GM19239 (cell line): ENCODE results near the gene PRR20G.

Experiments used
- DNase-seq: peaks from one replicate; pipeline ENCODE4 v3.0.0; 2011; ENCODE audit warnings: low spot score; ENCODE audit not compliant: insufficient read length
- FAIRE-seq: peaks from 2 replicates; lab custom pipeline; 2011; peaks lifted over from hg19 to GRCh38; lab: Jason Lieb, UNC

Gene PRR20G

GRCh38 chr3:127238602-127239001, 49.2 kb downstream of the PRR20G start:
- no peak for DNase-seq
- FAIRE-seq = no peak

GRCh38 chr3:127237835-127238234, 50.0 kb downstream of the PRR20G start:
- FAIRE-seq (no peak), DNase-seq (no peak)

DNA sequence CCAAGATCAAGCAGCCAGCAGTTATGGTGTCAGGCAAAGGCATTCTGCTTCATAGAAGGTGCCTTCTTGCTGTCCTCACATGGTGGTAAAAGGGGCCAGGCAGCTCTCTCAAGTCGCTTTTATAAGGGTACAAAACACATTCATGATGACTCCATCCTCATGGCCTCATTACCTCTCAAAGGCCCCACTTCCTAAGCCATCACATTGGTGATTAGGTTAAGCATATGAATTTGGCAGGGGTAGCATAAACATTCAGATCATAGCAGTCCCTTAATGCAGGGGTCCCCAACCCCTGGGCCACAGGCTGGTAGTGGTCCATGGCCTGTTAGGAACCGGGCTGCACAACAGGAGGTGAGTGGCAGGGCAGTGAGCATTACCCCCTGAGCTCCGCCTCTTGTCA, 52.1 kb downstream of the PRR20G start:
- FAIRE-seq (no peak), DNase-seq (no peak)

DNA sequence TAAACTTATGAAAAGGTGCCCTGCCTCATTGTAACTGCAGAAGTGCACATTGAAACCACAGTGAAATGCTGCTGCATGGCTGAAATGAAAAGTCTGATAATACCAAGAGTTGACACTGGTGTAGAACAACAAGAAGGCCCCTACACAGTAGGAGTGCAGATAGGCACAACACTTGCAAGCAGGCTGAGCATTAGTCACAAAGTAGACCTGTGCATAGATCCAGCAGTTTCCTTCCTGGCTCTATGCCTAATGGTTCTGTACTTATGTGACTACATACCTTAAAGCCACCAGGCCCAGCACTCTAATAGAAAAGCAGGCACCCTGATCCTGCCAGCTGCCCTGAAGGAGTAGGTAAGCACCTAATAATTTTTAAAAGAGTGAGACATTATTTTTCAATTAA, 53.1 kb downstream of the PRR20G start:
- FAIRE-seq (no peak), DNase-seq (no peak)
